ENCODE measurements around the gene C16orf86. TPM values are rescaled to one million over a fixed set of nuclear protein-coding genes. Genes with fewer than 3 reads are reported as not detected.

The C16orf86 gene
- total RNA-seq, 2 donors from 2014 or later: 7.5 to 9.6 TPM

DNA sequence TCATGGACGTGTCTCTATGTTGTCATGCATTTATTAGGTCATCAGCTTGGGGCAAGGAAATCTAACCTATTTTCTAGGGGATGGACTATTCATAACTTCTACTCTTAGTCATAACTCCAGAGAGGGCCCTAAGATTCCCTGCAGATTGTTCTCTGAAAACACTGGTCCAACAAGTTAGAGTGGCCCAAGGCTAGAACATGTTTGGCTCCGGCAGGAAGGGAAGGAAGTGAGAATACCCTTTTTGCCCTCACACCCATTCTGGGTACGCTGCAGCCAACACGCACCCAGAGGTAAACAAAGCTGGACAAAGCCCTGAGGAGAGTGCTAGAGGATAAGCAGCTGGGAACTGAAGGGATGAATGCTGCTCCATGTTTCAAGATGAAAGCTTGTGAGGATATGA lies 9.9 kb downstream of the C16orf86 start:
- Histone ChIP-seq H3K36me3 (replicated peaks in 1 of 2; ENCODE audit: insufficient read depth in 1 of 2, low read depth in 2 of 2) (no peaks in the 10 kb centered on the region), H3K27ac (no peak overlapping the region), H3K9me3 (no peaks in the 10 kb centered on the region), H3K4me1 (peaks cover 21% of the 10 kb centered on the region), H3K27me3 (no peaks in the 10 kb centered on the region), H3K4me3 (no peak overlapping the region)
- DNase-seq (no peak), ATAC-seq (no peak)
- intact Hi-C loops (cut with DNase I): no loop called here
- TF ChIP-seq POLR2A (IDR thresholded peaks at IDR 0.05): no peak
- TF ChIP-seq, protein P1, sequence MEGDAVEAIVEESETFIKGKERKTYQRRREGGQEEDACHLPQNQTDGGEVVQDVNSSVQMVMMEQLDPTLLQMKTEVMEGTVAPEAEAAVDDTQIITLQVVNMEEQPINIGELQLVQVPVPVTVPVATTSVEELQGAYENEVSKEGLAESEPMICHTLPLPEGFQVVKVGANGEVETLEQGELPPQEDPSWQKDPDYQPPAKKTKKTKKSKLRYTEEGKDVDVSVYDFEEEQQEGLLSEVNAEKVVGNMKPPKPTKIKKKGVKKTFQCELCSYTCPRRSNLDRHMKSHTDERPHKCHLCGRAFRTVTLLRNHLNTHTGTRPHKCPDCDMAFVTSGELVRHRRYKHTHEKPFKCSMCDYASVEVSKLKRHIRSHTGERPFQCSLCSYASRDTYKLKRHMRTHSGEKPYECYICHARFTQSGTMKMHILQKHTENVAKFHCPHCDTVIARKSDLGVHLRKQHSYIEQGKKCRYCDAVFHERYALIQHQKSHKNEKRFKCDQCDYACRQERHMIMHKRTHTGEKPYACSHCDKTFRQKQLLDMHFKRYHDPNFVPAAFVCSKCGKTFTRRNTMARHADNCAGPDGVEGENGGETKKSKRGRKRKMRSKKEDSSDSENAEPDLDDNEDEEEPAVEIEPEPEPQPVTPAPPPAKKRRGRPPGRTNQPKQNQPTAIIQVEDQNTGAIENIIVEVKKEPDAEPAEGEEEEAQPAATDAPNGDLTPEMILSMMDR (IDR thresholded peaks at IDR 0.05): no peak
- 78 to 92% methylated on average over 4 of the region's 4 CpGs for WGBS, 2 donors

DNA sequence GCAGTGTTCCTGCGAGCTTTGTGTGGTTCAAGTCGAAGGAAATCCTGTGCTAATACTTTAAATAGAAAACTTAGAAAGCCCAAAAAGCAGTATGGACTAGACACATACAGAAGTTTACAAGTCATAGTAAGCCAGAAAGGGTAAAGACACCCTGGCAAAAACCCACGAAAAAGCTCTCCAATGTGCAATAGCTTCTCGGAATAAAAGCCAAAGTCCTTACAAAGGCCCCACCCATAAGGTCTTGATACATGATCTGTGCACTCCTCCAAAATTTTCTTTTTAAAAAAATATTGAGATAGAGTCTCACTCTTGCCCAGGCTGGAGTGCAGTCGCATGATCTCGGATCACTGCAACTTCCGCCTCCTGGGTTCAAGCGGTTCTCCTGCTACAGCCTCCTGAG lies 10.3 kb downstream of the C16orf86 start:
- TF ChIP-seq, protein P1 (IDR thresholded peaks at IDR 0.05): no peak
- TF ChIP-seq POLR2A (IDR thresholded peaks at IDR 0.05): no peak
- 62 to 72% methylated on average over 8 of the region's 8 CpGs for WGBS, 2 donors
- no peaks in the 10 kb centered on the region for H3K36me3 ChIP-seq (replicated peaks in 1 of 2; ENCODE audit: insufficient read depth in 1 of 2, low read depth in 2 of 2)
- DNase-seq: no peak
- H3K4me1 ChIP-seq: peaks cover 21% of the 10 kb centered on the region
- H3K27me3 ChIP-seq: no peaks in the 10 kb centered on the region
- H3K4me3 ChIP-seq: no peak overlapping the region
- ATAC-seq: no peak
- H3K27ac ChIP-seq: no peak overlapping the region
- H3K9me3 ChIP-seq: no peaks in the 10 kb centered on the region
- intact Hi-C loops (cut with DNase I): no loop called here

GRCh38 chr16:67677712-67678111 lies 11.1 kb downstream of the C16orf86 start:
- Histone ChIP-seq H3K27ac (no peak overlapping the region), H3K4me1 (peaks cover 21% of the 10 kb centered on the region), H3K4me3 (no peak overlapping the region), H3K27me3 (no peaks in the 10 kb centered on the region), H3K9me3 (no peaks in the 10 kb centered on the region), H3K36me3 (replicated peaks in 1 of 2; ENCODE audit: insufficient read depth in 1 of 2, low read depth in 2 of 2) (no peaks in the 10 kb centered on the region)
- 80 to 92% methylated on average over 1 of the region's 1 CpG for WGBS, 2 donors
- DNase-seq: no peak
- ATAC-seq: no peak
- intact Hi-C loops (cut with DNase I): no loop called here
- TF ChIP-seq, protein P1 (IDR thresholded peaks at IDR 0.05): no peak
- no peak for TF ChIP-seq POLR2A (IDR thresholded peaks at IDR 0.05)

- no peak overlapping the region for H3K27ac ChIP-seq
- no peak for ATAC-seq
Measured at GRCh38 chr16:67678354-67679023, 11.9 kb downstream of the C16orf86 start.

More at GRCh38 chr16:67678354-67679023, 11.9 kb downstream of the C16orf86 start:
- Histone ChIP-seq H3K36me3 (replicated peaks in 1 of 2; ENCODE audit: insufficient read depth in 1 of 2, low read depth in 2 of 2) (no peaks in the 10 kb centered on the region), H3K4me1 (peaks cover 13% of the 10 kb centered on the region), H3K4me3 (no peak overlapping the region), H3K27me3 (no peaks in the 10 kb centered on the region), H3K9me3 (no peaks in the 10 kb centered on the region)
- TF ChIP-seq, protein P1 (IDR thresholded peaks at IDR 0.05): no peak
- TF ChIP-seq POLR2A (IDR thresholded peaks at IDR 0.05): no peak
- intact Hi-C loops (cut with DNase I): no loop called here
- no peak for DNase-seq
- 87 to 92% methylated on average over 12 of the region's 12 CpGs for WGBS, 2 donors
